Measurements from ENCODE around the gene XK. TPM values are rescaled to one million over a fixed set of nuclear protein-coding genes. Genes with fewer than 3 reads are reported as not detected.

XK gene
- total and polyA plus RNA-seq, 2 donors (not counting 1 experiment from before 2014, with no cell fraction given) = 0.15 to 0.30 TPM

DNA sequence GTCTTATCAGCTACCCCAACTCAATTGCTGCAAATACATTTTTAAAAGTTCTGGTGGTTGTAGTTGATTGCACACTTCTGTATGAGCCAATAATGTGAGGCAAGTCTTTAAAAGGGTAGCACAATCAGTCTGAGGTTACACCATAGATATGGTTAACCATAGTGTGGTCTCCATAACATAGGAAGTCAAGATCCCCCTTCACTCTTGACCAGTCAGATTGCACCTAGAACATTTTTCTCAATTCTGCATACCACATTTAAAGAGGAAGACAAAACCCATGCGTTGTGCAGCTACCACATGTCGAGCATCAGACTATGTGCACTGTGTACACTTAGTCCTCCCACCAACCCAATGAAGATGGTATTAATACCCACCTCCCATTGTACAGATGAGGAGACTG is 67.8 kb downstream of the XK start:
- H3K4me1 ChIP-seq (ENCODE audit: control insufficient read depth in 2 of 2, insufficient read depth in 2 of 2, low read length in 2 of 2) = peaks cover 52 to 63% of the 10 kb centered on the region in 2 donors
- H3K79me2 ChIP-seq (ENCODE audit: control insufficient read depth, insufficient read depth, low read length) = no peaks in the 10 kb centered on the region
- no CpG with 5 or more reads among the region's 2 CpGs for WGBS (ENCODE audit: insufficient coverage)
- peaks cover 2% of the 10 kb centered on the region for H3K9me3 Mint-ChIP-seq (ENCODE audit: insufficient read depth)
- H3K9ac ChIP-seq (ENCODE audit: low read length) = no peak overlapping the region
- no peaks in the 10 kb centered on the region for H4K20me1 ChIP-seq (ENCODE audit: control insufficient read depth, insufficient read depth, low read length, poor library complexity, severe bottlenecking)
- peak overlapping the region; percentile 60 for H3K4me2 ChIP-seq (replicated peaks; ENCODE audit: low read depth, low read length, poor library complexity, severe bottlenecking)
- H3K36me3 ChIP-seq (replicated peaks in 1 of 2; ENCODE audit: control extremely low read depth in 1 of 2, control insufficient read depth in 1 of 2, extremely low read depth in 1 of 2, insufficient read depth in 2 of 2, low read length in 1 of 2) = no peaks in the 10 kb centered on the region
- no peaks in the 10 kb centered on the region for H3K27me3 Mint-ChIP-seq
- no peaks in the 10 kb centered on the region for H3K27me3 ChIP-seq (replicated peaks in 1 of 4; ENCODE audit: control extremely low read depth in 1 of 4, control insufficient read depth in 3 of 4, insufficient read depth in 4 of 4, low read length in 3 of 4)
- TF ChIP-seq, protein P1, sequence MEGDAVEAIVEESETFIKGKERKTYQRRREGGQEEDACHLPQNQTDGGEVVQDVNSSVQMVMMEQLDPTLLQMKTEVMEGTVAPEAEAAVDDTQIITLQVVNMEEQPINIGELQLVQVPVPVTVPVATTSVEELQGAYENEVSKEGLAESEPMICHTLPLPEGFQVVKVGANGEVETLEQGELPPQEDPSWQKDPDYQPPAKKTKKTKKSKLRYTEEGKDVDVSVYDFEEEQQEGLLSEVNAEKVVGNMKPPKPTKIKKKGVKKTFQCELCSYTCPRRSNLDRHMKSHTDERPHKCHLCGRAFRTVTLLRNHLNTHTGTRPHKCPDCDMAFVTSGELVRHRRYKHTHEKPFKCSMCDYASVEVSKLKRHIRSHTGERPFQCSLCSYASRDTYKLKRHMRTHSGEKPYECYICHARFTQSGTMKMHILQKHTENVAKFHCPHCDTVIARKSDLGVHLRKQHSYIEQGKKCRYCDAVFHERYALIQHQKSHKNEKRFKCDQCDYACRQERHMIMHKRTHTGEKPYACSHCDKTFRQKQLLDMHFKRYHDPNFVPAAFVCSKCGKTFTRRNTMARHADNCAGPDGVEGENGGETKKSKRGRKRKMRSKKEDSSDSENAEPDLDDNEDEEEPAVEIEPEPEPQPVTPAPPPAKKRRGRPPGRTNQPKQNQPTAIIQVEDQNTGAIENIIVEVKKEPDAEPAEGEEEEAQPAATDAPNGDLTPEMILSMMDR (IDR thresholded peaks at IDR 0.05) = no peak
- no peak for TF ChIP-seq EZH2 (IDR thresholded peaks at IDR 0.05; ENCODE audit: borderline replicate concordance, insufficient read depth, low read depth, low read length, poor library complexity, severe bottlenecking)
- intact Hi-C loops (cut with micrococcal nuclease) = no loop called here
- ATAC-seq (ENCODE audit: low read depth) (no peak), DNase-seq (no peak)
- CTCF ChIA-PET = interaction anchor here (0.8 to 4.0 kb wide), 6 partner anchors 8 to 72 kb away, joined by 3 to 18 read pairs (median 4); no protein-coding TSS in a partner anchor
- H3K4me1 Mint-ChIP-seq = peaks cover 12% of the 10 kb centered on the region
- no peak overlapping the region for H2AFZ ChIP-seq (ENCODE audit: insufficient read depth, low read depth, low read length, poor library complexity, severe bottlenecking)
- no peak overlapping the region for H3K4me3 ChIP-seq (ENCODE audit: control extremely low read depth in 1 of 5, extremely low read depth in 1 of 5, insufficient read depth in 1 of 5, low read depth in 2 of 5, low read length in 4 of 5)
- H3K27ac ChIP-seq (ENCODE audit: low read length in 2 of 2) = peak overlapping the region; percentile 34 to 75
- H3K9me3 ChIP-seq (ENCODE audit: control extremely low read depth in 1 of 3, control insufficient read depth in 2 of 3, insufficient read depth in 1 of 3, low read length in 2 of 3) = peaks cover 0 to 4% (median 0%) of the 10 kb centered on the region in 3 donors
- H3K4me3 Mint-ChIP-seq = peak overlapping the region; percentile 53
- no peak overlapping the region for H3K27ac Mint-ChIP-seq
- POLR2A ChIA-PET = interaction anchor here (1.8 to 2.3 kb wide), 2 partner anchors 33 to 64 kb away, joined by 7 to 8 read pairs; no protein-coding TSS in a partner anchor

DNA sequence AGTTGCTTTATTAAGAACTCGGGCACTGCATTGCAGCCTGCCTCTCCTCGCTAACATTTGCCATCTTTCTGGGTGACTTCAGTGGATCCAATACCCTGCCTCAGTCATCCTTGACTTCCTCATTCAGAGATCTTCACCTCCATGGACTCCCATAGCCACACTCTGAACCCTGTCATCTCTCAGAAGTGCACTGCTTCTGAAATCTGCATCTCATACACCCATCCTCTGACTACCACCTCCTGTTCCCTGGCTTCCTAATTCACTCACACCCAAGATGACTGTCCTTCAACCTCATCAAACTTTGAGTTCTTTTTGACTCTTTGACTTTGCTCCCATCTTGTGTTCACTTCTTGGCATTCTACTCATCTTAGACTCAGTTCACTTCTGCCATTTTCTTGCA is 68.9 kb downstream of the XK start:
- Mint-ChIP-seq H3K27me3 (no peaks in the 10 kb centered on the region), H3K9me3 (ENCODE audit: insufficient read depth) (peaks cover 3% of the 10 kb centered on the region), H3K4me1 (peaks cover 17% of the 10 kb centered on the region), H3K27ac (no peak overlapping the region), H3K4me3 (no peak overlapping the region)
- no peak for ATAC-seq (ENCODE audit: low read depth)
- Histone ChIP-seq H4K20me1 (ENCODE audit: control insufficient read depth, insufficient read depth, low read length, poor library complexity, severe bottlenecking) (no peaks in the 10 kb centered on the region), H2AFZ (ENCODE audit: insufficient read depth, low read depth, low read length, poor library complexity, severe bottlenecking) (no peak overlapping the region), H3K4me1 (ENCODE audit: control insufficient read depth in 2 of 2, insufficient read depth in 2 of 2, low read length in 2 of 2) (peaks cover 59 to 70% of the 10 kb centered on the region in 2 donors), H3K79me2 (ENCODE audit: control insufficient read depth, insufficient read depth, low read length) (no peaks in the 10 kb centered on the region), H3K27me3 (replicated peaks in 1 of 4; ENCODE audit: control extremely low read depth in 1 of 4, control insufficient read depth in 3 of 4, insufficient read depth in 4 of 4, low read length in 3 of 4) (no peaks in the 10 kb centered on the region), H3K9ac (ENCODE audit: low read length) (peak overlapping the region; percentile 31), H3K4me3 (ENCODE audit: control extremely low read depth in 1 of 5, extremely low read depth in 1 of 5, insufficient read depth in 1 of 5, low read depth in 2 of 5, low read length in 4 of 5) (peak overlapping the region in 1 of 5 experiments; percentile 39), H3K9me3 (ENCODE audit: control extremely low read depth in 1 of 3, control insufficient read depth in 2 of 3, insufficient read depth in 1 of 3, low read length in 2 of 3) (peaks cover 0 to 4% (median 0%) of the 10 kb centered on the region in 3 donors), H3K4me2 (replicated peaks; ENCODE audit: low read depth, low read length, poor library complexity, severe bottlenecking) (peak overlapping the region; percentile 60), H3K36me3 (replicated peaks in 1 of 2; ENCODE audit: control extremely low read depth in 1 of 2, control insufficient read depth in 1 of 2, extremely low read depth in 1 of 2, insufficient read depth in 2 of 2, low read length in 1 of 2) (no peaks in the 10 kb centered on the region), H3K27ac (ENCODE audit: low read length in 2 of 2) (peak overlapping the region; percentile 54 to 75)
- no peak for DNase-seq
- ChIA-PET CTCF (interaction anchor here (0.7 to 4.0 kb wide), 7 partner anchors 9 to 70 kb away, joined by 3 to 18 read pairs (median 4); no protein-coding TSS in a partner anchor), POLR2A (interaction anchor here (1.1 to 2.3 kb wide), 5 partner anchors 22 to 63 kb away, joined by 3 to 8 read pairs (median 4); partner anchors contain the start of gene CYBB)
- 75% methylated on average over 1 of the region's 2 CpGs for WGBS (ENCODE audit: insufficient coverage)
- intact Hi-C loops (cut with micrococcal nuclease) = loop anchor here (2.0 kb wide), 1 partner anchor 22 kb away; no protein-coding TSS in a partner anchor
- no peak for TF ChIP-seq EZH2 (IDR thresholded peaks at IDR 0.05; ENCODE audit: borderline replicate concordance, insufficient read depth, low read depth, low read length, poor library complexity, severe bottlenecking)
- TF ChIP-seq, protein P1 (IDR thresholded peaks at IDR 0.05) = no peak
